HepG2 (cell line): Measurements from ENCODE around the gene PTH1R. TPM values are rescaled to one million over a fixed set of nuclear protein-coding genes. Genes with fewer than 3 reads are reported as not detected.
A peak's percentile ranks its signal among the peaks of the same experiment; 100 is the strongest.

ENCODE experiments used
- ATAC-seq: fragments of 200-7000 bp; cut with Tn5 transposase; 3 replicates; pipeline ENCODE4 v1.9.1; 2020; ENCODE audit warnings: mild to moderate bottlenecking, moderate library complexity
- BruUV-seq: library from RNA; stranded (reverse); fragments of 400-500 nt; replicated peaks from 2 replicates; lab custom pipeline; 2021; lab: Mats Ljungman, UMichigan
- CTCF ChIA-PET: fragments of 300-600 bp; formaldehyde crosslinking; extraction: SDS; loops from one replicate; lab custom pipeline; 2021; ENCODE audit warnings: low total read pairs, inconsistent platforms, low intra/inter-chr PET ratio; lab: Yijun Ruan, JAX
- POLR2A ChIA-PET: fragments of 350-600 bp; sonication (Branson Sonifier 250); formaldehyde crosslinking; loops from one replicate; lab custom pipeline; 2020; ENCODE audit warnings: antibody characterized with exemption, inconsistent platforms; lab: Yijun Ruan, JAX
- DNase-seq: peaks from one replicate; pipeline ENCODE4 v3.0.0-alpha.2; 2015; ENCODE audit warnings: low spot score
- FAIRE-seq: peaks from 3 replicates; lab custom pipeline; 2011; peaks lifted over from hg19 to GRCh38; lab: Jason Lieb, UNC
- H2AFZ ChIP-seq: one replicate; pipeline ENCODE4 v1.6.1; 2011; ENCODE audit warnings: low read length, inconsistent platforms
- H3K27ac ChIP-seq: fragments of 300-600 bp; 3 replicates; pipeline ENCODE4 v1.8.0; 2011; ENCODE audit warnings: mixed run types, mild to moderate bottlenecking, mixed read lengths, low read length, inconsistent platforms; ENCODE audit not compliant: insufficient read depth; ENCODE audit errors: extremely low read length
- H3K27me3 ChIP-seq, 2 experiments: fragments of 200-600 bp in 1 of 2; 2 replicates in 1 of 2; 3 replicates in 1 of 2; pipeline versions ENCODE4 v1.6.0 to v1.8.0; 2011; ENCODE audit warnings: low read length in 2 of 2, mild to moderate bottlenecking in 2 of 2, moderate library complexity in 2 of 2, inconsistent platforms in 1 of 2; ENCODE audit not compliant: insufficient read depth in 2 of 2, control insufficient read depth in 1 of 2
- H3K36me3 ChIP-seq, 2 experiments: fragments of 200-600 bp in 1 of 2; replicated peaks in 1 of 2; 2 replicates in 1 of 2; 3 replicates in 1 of 2; pipeline versions ENCODE4 v1.5.1 to v1.8.0; 2011; ENCODE audit warnings: low read length in 2 of 2, inconsistent platforms in 1 of 2; ENCODE audit not compliant: insufficient read depth in 2 of 2, control insufficient read depth in 1 of 2
- H3K4me1 ChIP-seq: 2 replicates; pipeline ENCODE4 v1.5.1; 2012; ENCODE audit warnings: low read length, inconsistent platforms; ENCODE audit not compliant: insufficient read depth
- H3K4me2 ChIP-seq: 2 replicates; pipeline ENCODE4 v1.6.0; 2011; ENCODE audit warnings: low read depth, low read length, inconsistent platforms
- H3K4me3 ChIP-seq, 3 experiments: fragments of 200-600 bp in 1 of 3; sonication (generic), shearing (Covaris generic) in 1 of 3; replicated peaks in 1 of 3; 2 replicates each; pipeline ENCODE4 v1.5.1; 2011 to 2016; ENCODE audit warnings: low read length in 3 of 3, inconsistent platforms in 2 of 3, low read depth in 2 of 3, mild to moderate bottlenecking in 2 of 3, control low read depth in 1 of 3, mixed read lengths in 1 of 3; ENCODE audit not compliant: insufficient read depth in 1 of 3
- H3K79me2 ChIP-seq: one replicate; pipeline ENCODE4 v1.6.1; 2011; ENCODE audit warnings: low read length, inconsistent platforms; ENCODE audit not compliant: insufficient read depth
- H3K9ac ChIP-seq: 2 replicates; pipeline ENCODE4 v1.6.0; 2011; ENCODE audit warnings: mild to moderate bottlenecking, low read depth, low read length, inconsistent platforms; ENCODE audit not compliant: insufficient read depth
- H3K9me3 ChIP-seq: 2 replicates; pipeline ENCODE4 v1.5.1; 2012; ENCODE audit warnings: mild to moderate bottlenecking, low read length
- H4K20me1 ChIP-seq: 2 replicates; pipeline ENCODE4 v1.6.0; 2011; ENCODE audit warnings: inconsistent platforms, mild to moderate bottlenecking, low read length, moderate library complexity; ENCODE audit not compliant: insufficient read depth
- DZIP1 ChIP-seq: sonication (generic); formaldehyde crosslinking; IDR thresholded peaks from 2 replicates; pipeline ENCODE4 v1.5.0; 2020; ENCODE audit warnings: mild to moderate bottlenecking, missing genetic modification reagents
- FOXP1 ChIP-seq, 2 experiments: fragments of 450-650 bp in 1 of 2; IDR thresholded peaks; 2 replicates each; pipeline ENCODE4 v1.6.1; 2017 to 2018; ENCODE audit warnings: antibody characterized with exemption in 1 of 2
- PAX8 ChIP-seq: sonication (generic); formaldehyde crosslinking; IDR thresholded peaks from 2 replicates; pipeline ENCODE4 v1.8.0; 2022; ENCODE audit warnings: mild to moderate bottlenecking, missing genetic modification reagents, borderline replicate concordance
- SAP130 ChIP-seq: IDR thresholded peaks from 2 replicates; pipeline ENCODE4 v1.6.1; 2016; ENCODE audit warnings: low read depth
- SNAPC4 ChIP-seq: sonication (generic); formaldehyde crosslinking; IDR thresholded peaks from 2 replicates; pipeline ENCODE4 v1.4.0; 2020; ENCODE audit warnings: mild to moderate bottlenecking, missing genetic modification reagents
- ZMAT5 ChIP-seq: sonication (generic); formaldehyde crosslinking; IDR thresholded peaks from 2 replicates; pipeline ENCODE4 v1.5.0; 2020; ENCODE audit warnings: mild to moderate bottlenecking, low read depth, missing genetic modification reagents, borderline replicate concordance
- ZNF501 ChIP-seq: sonication (generic); formaldehyde crosslinking; IDR thresholded peaks from 2 replicates; pipeline ENCODE4 v1.5.1; 2020; ENCODE audit warnings: mild to moderate bottlenecking, moderate library complexity, missing genetic modification reagents
- ZNF691 ChIP-seq: sonication (generic); formaldehyde crosslinking; IDR thresholded peaks from 2 replicates; pipeline ENCODE4 v1.4.0; 2020; ENCODE audit warnings: missing genetic modification reagents, low read depth, mild to moderate bottlenecking, borderline replicate concordance
- ZNF883 ChIP-seq: sonication (generic); formaldehyde crosslinking; IDR thresholded peaks from 2 replicates; pipeline ENCODE4 v1.5.1; 2020; ENCODE audit warnings: mild to moderate bottlenecking, missing genetic modification reagents; ENCODE audit errors: not compliant biosample characterization
- WGBS: methylation state at CpG from one replicate; pipeline ENCODE4 v1.1.6; 2017; ENCODE audit warnings: low lambda C conversion rate; 5-methylcytosine and 5-hydroxymethylcytosine counted together
- in situ Hi-C: cut with HindIII; loops from 2 replicates; pipeline ENCODE4 v1.10.0; 2017; ENCODE audit warnings: low pct_unique_long_range_greater_than_20kb; ENCODE audit not compliant: extremely low pct_ligation_motif_present
- intact Hi-C: fragments of 100-400 bp; cut with micrococcal nuclease; formaldehyde crosslinking; loops from one replicate; pipeline ENCODE4 v1.10.0; 2022; ENCODE audit not compliant: unreplicated experiment
- polyA plus RNA-seq, 8 experiments: library from polyadenylated mRNA; depleted of rRNA in 3 of 8; stranded (reverse) in 7 of 8; unstranded in 1 of 8; fragments of >200 nt; fragmentation: Illumina TruSeq in 4 of 8; extraction: Trizol in 4 of 8; gene quantifications; 2 replicates each; pipeline versions ENCODE4 v1.2.1 to v1.2.3, GENCODE V29; 2011 to 2016; ENCODE audit warnings: low read depth in 4 of 8, missing spikeins in 1 of 8, mixed read lengths in 1 of 8; ENCODE audit not compliant: insufficient read depth in 1 of 8
- total RNA-seq, 5 experiments: library from RNA; depleted of rRNA; stranded (reverse); fragments of >200 nt; fragmentation: Illumina TruSeq; extraction: Trizol; gene quantifications; 2 replicates each; pipeline ENCODE4 v1.2.3, GENCODE V29; 2016; ENCODE audit warnings: low read depth in 1 of 5

Gene PTH1R
- total and polyA plus RNA-seq, 2 of the 13 experiments (the other 11 are each of a cell fraction or from before 2014, with no cell fraction given), result not detected

- TF ChIP-seq SAP130 (CRISPR knock-in tag) (no peak), ZNF501 (CRISPR knock-in tag) (no peak), FOXP1 (IDR thresholded peaks at IDR 0.05) (no peak), FOXP1 (CRISPR knock-in tag; IDR thresholded peaks at IDR 0.05) (no peak), ZNF691 (CRISPR knock-in tag) (no peak), PAX8 (no peak)
Observed at GRCh38 chr3:46942076-46942475, 64.6 kb downstream of the PTH1R start (continued).

- H3K9me3 ChIP-seq, result no peaks in the 10 kb centered on the region
- H2AFZ ChIP-seq, result no peak overlapping the region
- no peak for DNase-seq
- peak; percentile 30 for FAIRE-seq
- peaks cover 94% of the 10 kb centered on the region for H3K4me1 ChIP-seq
- TF ChIP-seq SNAPC4 (CRISPR knock-in tag) (no peak), ZNF883 (peak; percentile 6), ZMAT5 (CRISPR knock-in tag) (no peak), DZIP1 (CRISPR knock-in tag) (0 out of 2 replicates have a peak, but pooled peaks have one; percentile 30)
- peak overlapping the region in 1 of 3 experiments; percentile 17; a peak in 1 of 6 replicates for H3K4me3 ChIP-seq
- ChIA-PET CTCF (no interaction called here), POLR2A (interaction anchor here (1.2 to 2.1 kb wide), 3 partner anchors 12 to 40 kb away, joined by 4 to 16 read pairs (median 6); partner anchors contain the start of gene CCDC12)
- no peak for ATAC-seq
- WGBS, result 82% methylated on average over 12 of the region's 12 CpGs
- H3K4me2 ChIP-seq, result peak overlapping the region; percentile 71
- H3K27ac ChIP-seq, result peak overlapping the region; percentile 73
- no peaks in the 10 kb centered on the region for H3K27me3 ChIP-seq
- intact Hi-C loops (no loop called here), in situ Hi-C loops (no loop called here)
- peaks cover 68% of the 10 kb centered on the region for H3K79me2 ChIP-seq
- peaks cover 17% of the 10 kb centered on the region for H4K20me1 ChIP-seq
- peak overlapping the region; percentile 45 for H3K9ac ChIP-seq
- peaks cover 8 to 49% of the 10 kb centered on the region in 2 experiments for H3K36me3 ChIP-seq
- BruUV-seq, result no TSS peak
Observed at GRCh38 chr3:46942481-46943236, 65.1 kb downstream of the PTH1R start.
